Astrocyte (in vitro differentiated cells and primary cell): ENCODE measurements around the gene MUS81. TPM values are rescaled to one million over a fixed set of nuclear protein-coding genes. Genes with fewer than 3 reads are reported as not detected.

ENCODE experiments used
- DNase-seq: peaks from one replicate; pipeline ENCODE4 v3.0.0-alpha.2; 2010; ENCODE audit warnings: low read depth
- FAIRE-seq: peaks from 2 replicates; lab custom pipeline; 2011; peaks lifted over from hg19 to GRCh38; lab: Jason Lieb, UNC
- H2AFZ ChIP-seq: 2 replicates; pipeline ENCODE4 v1.6.0; 2012; ENCODE audit warnings: low read depth, low read length, inconsistent platforms
- H3K27ac ChIP-seq: 2 replicates; pipeline ENCODE4 v1.5.1; 2011; ENCODE audit warnings: low read depth, low read length, inconsistent platforms
- H3K27me3 ChIP-seq: 2 replicates; pipeline ENCODE4 v1.6.0; 2011; ENCODE audit warnings: low read length, inconsistent platforms; ENCODE audit not compliant: insufficient read depth
- H3K36me3 ChIP-seq: 2 replicates; pipeline ENCODE4 v1.5.1; 2011; ENCODE audit warnings: low read length, inconsistent platforms; ENCODE audit not compliant: insufficient read depth
- H3K4me1 ChIP-seq: 2 replicates; pipeline ENCODE4 v1.5.1; 2011; ENCODE audit warnings: low read length, inconsistent platforms; ENCODE audit not compliant: insufficient read depth
- H3K4me2 ChIP-seq: 2 replicates; pipeline ENCODE4 v1.6.0; 2012; ENCODE audit warnings: low read length, inconsistent platforms
- H3K4me3 ChIP-seq: 2 replicates; pipeline ENCODE4 v1.5.1; 2011; ENCODE audit warnings: low read depth, mild to moderate bottlenecking, low read length, inconsistent platforms; ENCODE audit not compliant: insufficient read depth
- H3K79me2 ChIP-seq: 2 replicates; pipeline ENCODE4 v1.6.0; 2012; ENCODE audit warnings: mild to moderate bottlenecking, low read length, inconsistent platforms; ENCODE audit not compliant: insufficient read depth
- H3K9ac ChIP-seq: 2 replicates; pipeline ENCODE4 v1.6.0; 2012; ENCODE audit warnings: mild to moderate bottlenecking, low read length, inconsistent platforms
- H3K9me3 ChIP-seq: 2 replicates; pipeline ENCODE4 v1.5.1; 2012; ENCODE audit warnings: low read depth, mild to moderate bottlenecking, low read length, inconsistent platforms; ENCODE audit not compliant: insufficient read depth
- H4K20me1 ChIP-seq: 2 replicates; pipeline ENCODE4 v1.6.0; 2012; ENCODE audit warnings: low read length, inconsistent platforms; ENCODE audit not compliant: insufficient read depth
- H3K27ac Mint-ChIP-seq: one replicate; pipeline ENCODE4 v1.8.0; 2021; ENCODE audit warnings: mild to moderate bottlenecking, mixed read lengths; ENCODE audit not compliant: unreplicated experiment
- H3K27me3 Mint-ChIP-seq: one replicate; pipeline ENCODE4 v1.8.0; 2021; ENCODE audit warnings: low read depth, mixed read lengths; ENCODE audit not compliant: unreplicated experiment
- H3K36me3 Mint-ChIP-seq: one replicate; pipeline ENCODE4 v1.8.0; 2021; ENCODE audit warnings: low read depth, mixed read lengths; ENCODE audit not compliant: unreplicated experiment
- H3K4me1 Mint-ChIP-seq: one replicate; pipeline ENCODE4 v1.8.0; 2021; ENCODE audit warnings: low read depth, mixed read lengths; ENCODE audit not compliant: unreplicated experiment
- H3K4me3 Mint-ChIP-seq: one replicate; pipeline ENCODE4 v1.8.0; 2021; ENCODE audit warnings: mild to moderate bottlenecking, moderate library complexity, mixed read lengths; ENCODE audit not compliant: unreplicated experiment
- H3K9me3 Mint-ChIP-seq: one replicate; pipeline ENCODE4 v1.8.0; 2021; ENCODE audit warnings: mild to moderate bottlenecking, mixed read lengths; ENCODE audit not compliant: unreplicated experiment
- EZH2 ChIP-seq: IDR thresholded peaks from 2 replicates; pipeline ENCODE4 v1.6.1; 2012; ENCODE audit warnings: mild to moderate bottlenecking, low read length, inconsistent platforms; ENCODE audit not compliant: insufficient read depth
- total RNA-seq: library from RNA; stranded (reverse); gene quantifications from 2 replicates; pipeline ENCODE4 v1.2.1, GENCODE V29; 2021
- TF ChIP-seq, protein P1 (sequence below): IDR thresholded peaks from 2 replicates; pipeline ENCODE4 v1.5.1; 2011; ENCODE audit warnings: low read depth, mild to moderate bottlenecking, inconsistent platforms, low read length, moderate library complexity; ENCODE audit not compliant: insufficient read depth

MUS81 gene
- total RNA-seq, 1 donor from 2014 or later, result 59.9 TPM

GRCh38 chr11:65864706-65865471, 4.7 kb downstream of the MUS81 start:
- peaks cover 35% of the 10 kb centered on the region for H3K36me3 ChIP-seq
- Mint-ChIP-seq H3K27ac (peak overlapping the region; percentile 75), H3K4me1 (peaks cover 21% of the 10 kb centered on the region), H3K4me3 (no peak overlapping the region), H3K36me3 (peaks cover 15% of the 10 kb centered on the region), H3K27me3 (no peaks in the 10 kb centered on the region), H3K9me3 (no peaks in the 10 kb centered on the region)
- peaks cover 81% of the 10 kb centered on the region for H4K20me1 ChIP-seq
- H3K79me2 ChIP-seq, result peaks cover 58% of the 10 kb centered on the region
- DNase-seq, result no peak
- no peak overlapping the region for H3K4me2 ChIP-seq
- no peak overlapping the region for H3K9ac ChIP-seq
- no peaks in the 10 kb centered on the region for H3K27me3 ChIP-seq
- H3K4me1 ChIP-seq, result peaks cover 24% of the 10 kb centered on the region
- no peak for FAIRE-seq
- no peak for TF ChIP-seq EZH2
- TF ChIP-seq, protein P1, sequence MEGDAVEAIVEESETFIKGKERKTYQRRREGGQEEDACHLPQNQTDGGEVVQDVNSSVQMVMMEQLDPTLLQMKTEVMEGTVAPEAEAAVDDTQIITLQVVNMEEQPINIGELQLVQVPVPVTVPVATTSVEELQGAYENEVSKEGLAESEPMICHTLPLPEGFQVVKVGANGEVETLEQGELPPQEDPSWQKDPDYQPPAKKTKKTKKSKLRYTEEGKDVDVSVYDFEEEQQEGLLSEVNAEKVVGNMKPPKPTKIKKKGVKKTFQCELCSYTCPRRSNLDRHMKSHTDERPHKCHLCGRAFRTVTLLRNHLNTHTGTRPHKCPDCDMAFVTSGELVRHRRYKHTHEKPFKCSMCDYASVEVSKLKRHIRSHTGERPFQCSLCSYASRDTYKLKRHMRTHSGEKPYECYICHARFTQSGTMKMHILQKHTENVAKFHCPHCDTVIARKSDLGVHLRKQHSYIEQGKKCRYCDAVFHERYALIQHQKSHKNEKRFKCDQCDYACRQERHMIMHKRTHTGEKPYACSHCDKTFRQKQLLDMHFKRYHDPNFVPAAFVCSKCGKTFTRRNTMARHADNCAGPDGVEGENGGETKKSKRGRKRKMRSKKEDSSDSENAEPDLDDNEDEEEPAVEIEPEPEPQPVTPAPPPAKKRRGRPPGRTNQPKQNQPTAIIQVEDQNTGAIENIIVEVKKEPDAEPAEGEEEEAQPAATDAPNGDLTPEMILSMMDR, result no peak
- no peaks in the 10 kb centered on the region for H3K9me3 ChIP-seq
- H3K4me3 ChIP-seq, result no peak overlapping the region
- no peak overlapping the region for H2AFZ ChIP-seq
- H3K27ac ChIP-seq, result no peak overlapping the region

DNA sequence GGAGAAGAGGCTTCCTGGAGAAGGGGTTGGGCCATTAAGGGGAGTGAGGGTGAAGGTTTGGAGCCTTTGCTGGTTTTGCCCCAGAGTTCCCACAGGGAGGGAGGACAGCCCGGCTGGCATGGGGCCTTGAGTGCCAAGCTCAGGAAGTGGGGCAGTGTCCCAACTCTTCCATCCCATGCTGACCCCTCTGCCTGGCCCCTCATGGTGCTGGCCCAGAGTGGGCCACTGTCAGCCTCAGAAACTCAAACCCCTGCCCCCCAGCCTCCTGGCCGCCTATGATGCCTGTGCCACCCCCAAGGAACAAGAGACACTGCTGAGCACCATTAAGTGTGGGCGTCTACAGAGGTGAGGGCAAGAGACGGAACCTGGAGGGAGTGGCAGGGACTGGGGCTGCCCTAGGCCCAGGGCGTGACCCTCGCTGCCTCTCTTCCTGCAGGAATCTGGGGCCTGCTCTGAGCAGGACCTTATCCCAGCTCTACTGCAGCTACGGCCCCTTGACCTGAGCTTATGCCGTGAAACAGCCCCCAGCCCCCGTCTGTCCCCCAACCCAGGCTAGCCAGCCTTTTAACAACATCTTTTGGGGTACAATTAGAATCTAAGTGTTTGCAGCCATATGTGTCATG, 5.4 kb downstream of the MUS81 start:
- no peak for FAIRE-seq

More for the DNA sequence above, 5.4 kb downstream of the MUS81 start:
- Histone ChIP-seq H3K27ac (no peak overlapping the region), H3K27me3 (no peaks in the 10 kb centered on the region), H4K20me1 (peaks cover 89% of the 10 kb centered on the region), H3K4me2 (no peak overlapping the region), H3K36me3 (peaks cover 35% of the 10 kb centered on the region), H3K4me3 (no peak overlapping the region), H3K9me3 (no peaks in the 10 kb centered on the region), H3K79me2 (peaks cover 64% of the 10 kb centered on the region), H3K4me1 (peaks cover 27% of the 10 kb centered on the region), H3K9ac (no peak overlapping the region), H2AFZ (no peak overlapping the region)
- Mint-ChIP-seq H3K9me3 (no peaks in the 10 kb centered on the region), H3K27me3 (no peaks in the 10 kb centered on the region), H3K36me3 (peaks cover 15% of the 10 kb centered on the region), H3K4me3 (no peak overlapping the region), H3K4me1 (peaks cover 24% of the 10 kb centered on the region), H3K27ac (peak overlapping the region; percentile 75)
- no peak for TF ChIP-seq EZH2
- TF ChIP-seq, protein P1, result no peak
- no peak for DNase-seq
